Stimulated activated CD4-positive, alpha-beta T cell treated with anti-CD3 and anti-CD28 coated beads, Interleukin-1b, Interleukin-23, amount 100 ng/mL, for 1 hour (primary cell): ENCODE data around the gene VIT.
"Not testable (repeated sequence)": the region's sequence is repeated elsewhere in the genome, so short reads cannot be mapped to it uniquely, and the experiment has no call there.

ENCODE experiments used
- DNase-seq, 2 donors: peaks; one replicate each; pipeline ENCODE4 v3.0.0-alpha.2; 2020; ENCODE audit warnings: low read depth in 2 of 2

The VIT gene

DNA sequence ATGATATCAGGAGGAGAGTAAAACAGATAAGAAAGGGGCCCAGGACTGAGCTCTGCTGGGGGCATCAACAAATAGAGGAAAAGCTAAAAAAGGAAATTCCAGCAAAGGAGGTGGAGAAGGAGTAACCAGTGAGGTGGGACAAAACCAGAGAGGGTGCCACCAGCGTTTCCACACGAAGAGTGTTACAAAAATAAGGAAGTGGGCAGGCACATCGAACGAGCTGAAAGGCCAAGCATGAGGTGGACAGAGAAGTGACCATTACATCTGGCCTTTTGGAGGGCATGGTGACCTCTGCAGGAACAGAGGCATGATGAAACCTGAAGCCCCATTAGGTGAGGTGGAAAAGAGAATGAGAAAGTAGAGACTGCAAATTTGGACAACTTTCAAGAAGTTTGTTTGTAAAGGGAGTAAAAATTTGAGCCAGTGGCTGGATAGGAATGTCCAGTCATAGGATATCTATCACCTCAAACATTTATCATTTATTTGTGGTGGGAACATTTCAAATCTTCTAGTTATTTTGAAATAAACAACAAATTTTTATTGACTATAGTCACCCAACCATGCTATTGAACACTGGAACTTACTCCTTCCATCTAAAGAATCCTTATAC lies 18.4 kb upstream of the VIT start:
- DNase-seq: no peak

DNA sequence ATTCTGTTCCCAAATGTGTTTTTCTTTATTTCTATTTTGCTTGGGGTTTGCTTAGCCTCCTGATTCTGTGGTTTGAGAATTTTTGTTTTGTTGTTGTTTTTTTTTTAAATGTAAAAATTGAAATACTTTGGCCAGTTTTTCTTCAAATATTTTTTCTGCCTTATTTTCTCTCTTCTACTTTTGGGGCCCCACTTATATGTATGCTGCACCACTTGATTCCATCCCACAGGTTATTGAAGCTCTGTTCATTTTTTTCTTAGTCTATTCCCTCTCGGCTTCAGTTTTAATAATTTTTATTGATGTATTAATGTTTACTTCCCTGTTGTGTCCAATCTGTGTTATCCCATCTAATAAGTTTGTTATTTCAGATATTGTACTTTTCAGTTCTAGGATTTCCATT lies 17.7 kb upstream of the VIT start:
- no peak for DNase-seq

DNA sequence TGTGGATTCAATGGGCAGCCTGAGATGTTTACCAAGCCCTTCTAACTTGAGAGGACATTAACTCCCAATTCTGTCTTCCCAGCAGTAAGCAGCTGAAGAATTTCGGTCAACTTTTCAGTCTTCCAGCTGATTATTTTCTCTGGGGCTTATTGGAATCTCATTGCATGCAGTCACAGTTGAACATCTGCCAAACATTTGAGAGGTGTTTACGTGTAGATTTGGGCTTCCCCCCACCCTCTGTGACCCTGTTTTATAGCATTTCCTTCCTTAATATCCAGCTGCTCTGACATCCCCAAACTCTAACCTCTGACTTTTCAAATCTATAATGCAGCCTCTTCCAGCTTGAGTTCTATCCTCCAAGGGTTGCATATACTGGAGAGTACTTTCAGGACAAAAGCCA lies 16.5 kb upstream of the VIT start:
- DNase-seq: no peak

DNA sequence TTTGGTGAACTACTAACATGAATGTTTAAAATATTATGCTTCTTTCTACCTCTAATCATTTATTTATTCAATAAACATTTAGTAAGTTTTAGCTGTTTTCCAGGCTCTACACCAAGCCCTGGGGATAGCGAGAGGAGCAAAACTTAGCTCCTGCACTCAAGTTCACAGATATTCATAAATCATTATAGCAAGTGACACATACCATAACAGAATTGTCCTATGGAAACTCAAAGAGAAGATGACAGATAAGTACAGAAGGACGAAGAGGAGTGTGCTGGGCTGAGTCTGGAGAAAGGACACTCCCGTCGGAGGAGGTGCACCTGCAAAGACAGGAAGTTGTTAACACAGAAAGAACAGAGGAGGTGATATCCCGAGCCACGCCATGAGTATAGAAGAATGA lies 13.9 kb upstream of the VIT start:
- DNase-seq: no peak

DNA sequence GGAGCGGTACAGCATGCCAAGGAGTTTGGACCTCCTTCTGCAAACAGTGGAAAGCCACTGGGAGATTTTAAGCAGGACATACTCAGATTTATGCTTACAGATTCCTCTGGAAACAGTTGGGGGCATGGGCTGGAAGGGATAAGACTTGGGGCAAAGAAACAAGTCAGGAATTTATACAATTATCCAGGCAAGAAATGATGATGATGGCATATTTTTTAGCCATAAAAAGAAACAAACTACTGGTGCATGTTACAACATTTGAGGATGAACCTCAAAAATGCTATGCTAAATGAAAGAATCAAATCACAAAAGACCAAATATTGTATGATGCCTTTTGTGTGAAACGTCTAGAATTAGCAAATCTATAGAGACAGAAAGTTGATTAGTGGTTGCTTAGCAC lies 13.5 kb upstream of the VIT start:
- no peak for DNase-seq

DNA sequence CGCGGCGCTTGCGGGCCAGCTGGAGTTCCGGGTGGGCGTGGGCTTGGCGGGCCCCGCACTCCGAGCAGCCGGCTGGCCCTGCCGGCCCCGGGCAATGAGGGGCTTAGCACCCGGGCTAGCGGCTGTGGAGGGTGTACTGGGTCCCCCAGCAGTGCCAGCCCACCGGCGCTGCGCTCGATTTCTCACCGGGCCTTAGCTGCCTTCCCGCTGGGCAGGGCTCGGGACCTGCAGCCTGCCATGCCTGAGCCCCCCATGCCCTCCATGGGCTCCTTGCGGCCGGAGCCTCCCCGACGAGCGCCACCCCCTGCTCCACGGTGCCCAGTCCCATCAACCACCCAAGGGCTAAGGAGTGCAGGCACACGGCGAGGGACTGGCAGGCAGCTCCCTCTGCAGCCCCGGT lies 8.2 kb upstream of the VIT start:
- not testable (repeated sequence) for DNase-seq

DNA sequence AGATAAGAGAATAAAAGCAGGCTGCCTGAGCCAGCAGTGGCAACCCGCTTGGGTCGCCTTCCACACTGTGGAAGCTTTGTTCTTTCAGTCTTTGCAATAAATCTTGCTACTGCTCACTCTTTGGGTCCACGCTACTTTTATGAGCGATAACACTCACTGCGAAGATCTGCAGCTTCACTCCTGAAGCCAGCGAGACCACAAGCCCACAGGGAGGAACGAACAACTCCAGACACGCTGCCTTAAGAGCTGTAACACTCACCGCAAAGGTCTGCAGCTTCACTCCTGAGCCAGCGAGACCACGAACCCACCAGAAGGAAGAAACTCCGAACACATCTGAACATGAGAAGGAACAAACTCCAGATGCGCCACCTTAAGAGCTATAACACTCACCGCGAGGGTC lies 7.5 kb upstream of the VIT start:
- DNase-seq: not testable (repeated sequence)

DNA sequence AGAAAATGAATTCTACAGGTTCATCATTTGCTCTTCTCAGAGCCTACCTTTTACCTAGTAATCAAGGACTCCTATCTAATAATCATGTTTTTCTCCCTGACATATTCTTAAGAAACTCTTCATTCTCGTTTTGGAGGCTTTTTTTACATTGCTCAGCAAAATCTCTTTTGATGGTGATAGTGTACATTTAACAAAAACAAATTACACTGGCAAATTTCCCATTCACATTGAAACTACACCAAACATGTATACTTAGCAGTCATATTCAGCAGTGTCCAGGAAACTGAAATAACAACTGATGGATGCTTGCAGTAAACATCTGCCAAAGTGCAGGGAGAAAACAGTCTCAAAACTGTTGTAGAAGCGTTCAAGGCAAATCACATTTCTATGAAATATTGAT lies 4.4 kb upstream of the VIT start:
- no peak for DNase-seq

DNA sequence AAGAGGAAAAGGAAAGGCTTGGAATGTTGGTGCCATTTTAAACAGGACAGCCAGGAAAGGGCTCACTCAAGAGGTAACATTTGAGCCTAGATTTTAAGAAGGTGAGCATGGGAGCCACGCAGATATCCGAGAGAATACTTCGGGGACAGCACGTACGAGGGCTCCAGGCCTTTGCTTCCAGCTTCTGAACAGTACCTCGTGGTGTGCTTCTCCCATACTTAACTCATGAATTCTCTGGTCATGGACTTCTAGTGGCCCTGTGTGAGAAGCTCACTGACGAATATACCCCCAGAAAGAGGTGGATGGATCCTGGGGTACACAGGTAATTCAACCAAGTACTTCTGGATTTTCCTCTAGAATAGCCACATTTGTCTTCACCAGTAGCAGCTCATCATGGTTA lies 2.7 kb upstream of the VIT start:
- DNase-seq: no peak

DNA sequence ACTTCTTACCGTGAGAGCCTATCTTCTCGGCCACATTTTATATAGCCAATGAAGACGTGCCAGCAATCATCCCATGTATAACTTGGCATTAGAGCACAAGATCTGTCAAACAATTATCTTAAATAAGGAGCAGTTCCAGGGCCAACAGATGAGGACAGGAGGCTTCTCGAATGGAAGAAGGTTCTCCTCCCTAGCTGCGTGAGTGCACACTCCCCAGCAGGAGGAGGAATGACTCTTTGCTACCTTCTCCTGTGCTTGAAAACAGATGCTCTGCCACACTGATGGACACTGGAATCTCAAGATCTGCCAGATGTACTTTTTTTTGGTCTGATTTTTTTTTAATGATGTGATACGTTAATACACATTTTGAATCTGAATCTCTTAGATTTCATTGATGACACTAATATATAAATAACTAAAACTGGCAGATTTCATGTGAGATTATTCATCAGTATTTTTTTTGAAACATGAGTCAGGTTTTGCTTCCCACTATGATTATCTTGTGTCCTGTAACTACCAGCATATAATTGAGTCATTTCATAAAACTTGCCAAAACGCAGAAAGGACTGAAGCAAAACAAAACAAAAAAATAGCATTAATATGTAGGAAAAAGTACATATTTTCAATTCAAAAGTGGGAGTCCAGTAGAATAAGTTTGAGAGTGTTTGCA lies 626 bp upstream of the VIT start:
- no peak for DNase-seq

DNA sequence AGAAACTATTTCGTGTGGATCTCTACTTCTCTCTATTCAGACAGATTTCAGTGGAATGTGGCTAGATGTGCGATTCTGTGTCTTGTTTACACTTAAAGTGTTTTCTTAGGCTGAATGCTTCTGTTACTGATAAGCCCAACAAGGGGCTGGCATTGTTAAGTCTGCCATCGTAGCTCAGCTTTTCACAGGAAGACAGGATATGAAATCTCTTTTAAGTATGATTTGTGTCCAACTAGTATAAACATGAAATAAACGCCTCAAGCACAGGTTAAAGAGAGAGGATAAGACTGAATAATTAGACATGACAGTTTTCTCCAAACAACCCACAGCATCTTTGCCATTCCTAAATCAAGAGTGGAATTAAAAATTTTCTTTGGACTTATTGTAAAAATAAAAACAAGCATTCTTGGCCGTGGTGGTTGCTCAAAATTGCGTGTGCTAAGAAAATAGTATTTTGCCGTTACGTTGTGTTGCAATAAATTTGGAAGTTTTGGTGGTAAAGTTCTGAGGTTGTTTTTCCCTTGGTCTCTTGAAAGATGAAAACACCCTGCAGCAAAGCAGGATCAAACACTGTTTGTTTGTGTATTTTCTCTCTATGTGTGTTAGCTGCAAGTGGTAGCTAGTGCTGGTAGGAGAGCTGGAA lies 1.0 kb downstream of the VIT start:
- DNase-seq: no peak

DNA sequence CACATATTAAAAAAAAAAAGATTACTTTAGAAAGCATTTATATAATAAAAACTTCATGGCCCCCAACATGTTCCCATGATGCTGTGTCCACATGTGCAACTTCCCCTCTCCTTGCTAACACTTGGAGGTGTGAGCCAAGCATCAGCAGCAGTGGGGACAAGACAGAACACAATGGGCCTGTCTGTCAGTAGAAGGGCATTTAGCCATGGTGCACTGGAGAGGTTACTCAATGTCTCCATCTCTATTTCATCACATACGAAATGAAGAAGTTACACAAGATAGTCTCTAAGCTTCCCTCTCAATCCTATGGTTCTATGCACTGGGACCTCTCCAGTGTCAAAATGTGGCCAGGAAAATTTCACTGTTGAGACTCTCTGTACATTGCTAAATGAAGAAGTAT lies 2.5 kb downstream of the VIT start:
- no peak for DNase-seq

DNA sequence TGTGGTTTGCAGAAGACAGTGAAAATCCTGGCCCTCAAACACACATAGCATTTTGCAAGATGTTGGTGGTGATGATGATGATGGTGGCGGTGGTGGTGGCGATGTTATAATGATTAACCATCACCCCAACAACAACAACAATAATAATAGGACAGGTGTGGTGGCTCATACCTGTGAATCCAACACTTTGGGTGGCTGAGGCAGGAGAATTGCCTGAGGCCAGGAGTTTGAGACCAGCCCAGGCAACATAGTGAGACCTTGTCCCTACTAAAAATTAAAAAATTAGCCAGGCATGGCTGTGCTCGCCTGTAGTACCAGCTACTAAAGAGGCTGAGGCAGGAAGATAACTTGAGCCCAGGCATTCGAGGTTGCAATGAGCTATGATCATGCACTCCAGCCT lies 3.8 kb downstream of the VIT start:
- no peak for DNase-seq

DNA sequence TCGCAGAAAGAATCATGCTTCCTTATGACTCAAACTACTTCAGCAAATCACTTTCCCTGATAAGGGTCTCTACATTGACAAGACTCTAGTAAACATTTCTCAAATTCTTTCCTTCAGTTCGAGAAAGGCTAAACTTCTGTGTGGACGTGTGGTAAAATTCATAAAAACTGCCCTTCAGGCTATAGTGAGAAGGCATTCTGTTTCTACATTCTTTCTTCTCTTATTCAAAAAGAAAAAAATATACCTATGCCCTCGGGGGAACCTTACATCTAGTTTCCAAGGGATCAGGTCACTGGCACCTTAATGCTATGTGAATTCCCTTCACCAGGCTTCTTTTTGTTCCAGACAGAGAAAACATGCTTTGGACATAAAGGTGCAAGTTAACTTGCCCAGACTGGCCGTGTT lies 4.9 kb downstream of the VIT start:
- DNase-seq: no peak

DNA sequence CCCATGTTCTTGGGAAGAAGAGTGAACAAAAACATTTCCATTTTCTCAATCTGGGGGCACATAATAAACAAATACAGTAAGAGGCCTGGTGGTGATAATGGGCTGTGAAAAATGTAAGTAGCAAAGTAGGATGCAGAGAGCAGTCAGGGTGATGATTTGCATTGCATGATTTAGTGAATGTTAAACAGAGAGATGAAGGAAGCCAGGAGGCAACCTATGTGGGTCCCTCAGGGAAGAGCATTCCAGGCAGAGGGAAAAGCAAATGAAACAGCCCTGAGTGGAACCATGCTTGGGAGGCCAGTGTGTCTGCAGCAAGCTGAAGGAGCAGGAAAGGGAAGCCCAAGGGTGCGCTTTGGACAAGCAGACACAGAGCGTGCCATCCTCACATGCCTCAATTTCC lies 5.4 kb downstream of the VIT start:
- DNase-seq: no peak

DNA sequence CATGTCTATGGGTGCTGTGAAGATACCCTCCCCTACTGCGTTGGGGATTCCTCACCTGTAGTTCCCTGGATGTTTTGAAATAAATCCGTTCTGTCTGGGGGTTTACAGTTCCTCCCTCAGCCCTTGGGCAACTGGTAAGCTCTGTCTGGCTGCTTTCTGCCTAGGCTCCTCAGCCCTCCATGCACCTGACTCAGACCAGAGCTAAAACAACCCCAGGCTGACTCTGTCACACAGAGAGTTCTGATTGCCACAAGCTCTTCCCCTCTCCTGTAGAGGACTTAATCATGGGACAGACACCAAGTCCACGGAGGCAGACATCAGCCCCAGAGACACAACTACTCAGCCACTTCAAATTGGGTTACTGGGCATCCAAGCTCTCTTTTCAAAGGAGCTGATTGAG lies 6.3 kb downstream of the VIT start:
- DNase-seq: no peak

DNA sequence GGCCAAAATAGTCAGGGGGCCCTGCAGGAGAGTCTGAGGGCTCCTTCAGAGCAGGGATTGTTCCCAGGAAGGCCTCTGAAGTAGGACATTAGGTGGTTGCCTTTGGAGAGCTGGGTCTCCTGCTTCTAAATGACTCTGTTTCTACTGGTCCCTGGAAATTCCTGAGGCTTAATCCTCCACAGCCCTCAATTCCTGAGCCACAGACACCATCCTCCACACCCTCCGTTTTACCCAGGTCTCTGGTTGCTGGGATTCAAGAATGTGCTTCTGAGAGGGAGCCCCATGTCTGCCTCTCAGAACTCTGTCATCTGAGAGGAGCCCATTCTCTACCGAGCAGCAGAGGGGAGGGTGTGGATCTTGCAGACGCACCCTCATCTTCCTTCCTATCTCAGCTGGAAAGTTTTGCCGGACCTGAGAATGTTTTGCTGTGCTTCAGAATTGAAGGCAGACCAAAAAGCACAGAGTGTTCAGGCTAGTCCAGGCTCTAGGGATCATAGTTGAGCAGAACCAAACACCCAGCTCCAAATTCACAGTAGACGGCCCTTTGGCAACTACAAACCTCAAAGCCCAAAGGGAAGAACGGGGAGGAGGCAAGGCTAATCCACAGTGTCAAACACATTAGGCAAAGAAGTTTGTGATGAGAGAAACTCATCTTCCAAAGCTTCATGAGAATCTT lies 8.1 kb downstream of the VIT start:
- no peak for DNase-seq

DNA sequence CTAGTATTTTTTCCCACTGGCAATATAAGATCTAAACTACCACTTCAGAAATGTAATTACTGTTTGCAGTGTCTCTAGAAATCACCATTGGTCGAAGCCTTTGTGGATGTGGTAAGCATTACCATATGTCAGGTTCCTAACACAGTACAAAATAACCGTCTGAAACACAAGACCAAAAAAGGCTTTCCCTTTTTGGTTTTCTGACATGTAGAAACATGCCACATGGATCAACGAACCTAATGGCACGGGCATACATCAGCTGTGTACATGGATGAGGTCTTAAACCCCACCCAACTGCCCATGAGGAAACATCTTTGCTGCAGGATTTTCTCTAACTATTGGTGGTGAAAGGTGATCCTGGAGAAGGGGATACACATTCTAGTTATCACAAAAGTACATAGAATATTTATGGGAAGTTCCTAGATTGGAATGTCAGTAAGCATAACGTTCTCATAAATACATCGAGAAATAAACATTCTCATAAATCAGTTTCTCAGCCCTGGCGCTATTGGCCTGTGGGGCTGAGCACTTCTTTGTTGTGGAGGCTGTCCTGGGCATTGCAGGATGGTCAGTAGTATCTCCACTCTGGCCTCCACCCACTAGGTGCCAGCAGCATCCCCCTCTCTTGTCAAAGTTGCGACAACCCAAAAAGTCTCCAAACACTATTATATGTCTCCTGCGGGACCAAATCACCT lies 9.0 kb downstream of the VIT start:
- DNase-seq: no peak

DNA sequence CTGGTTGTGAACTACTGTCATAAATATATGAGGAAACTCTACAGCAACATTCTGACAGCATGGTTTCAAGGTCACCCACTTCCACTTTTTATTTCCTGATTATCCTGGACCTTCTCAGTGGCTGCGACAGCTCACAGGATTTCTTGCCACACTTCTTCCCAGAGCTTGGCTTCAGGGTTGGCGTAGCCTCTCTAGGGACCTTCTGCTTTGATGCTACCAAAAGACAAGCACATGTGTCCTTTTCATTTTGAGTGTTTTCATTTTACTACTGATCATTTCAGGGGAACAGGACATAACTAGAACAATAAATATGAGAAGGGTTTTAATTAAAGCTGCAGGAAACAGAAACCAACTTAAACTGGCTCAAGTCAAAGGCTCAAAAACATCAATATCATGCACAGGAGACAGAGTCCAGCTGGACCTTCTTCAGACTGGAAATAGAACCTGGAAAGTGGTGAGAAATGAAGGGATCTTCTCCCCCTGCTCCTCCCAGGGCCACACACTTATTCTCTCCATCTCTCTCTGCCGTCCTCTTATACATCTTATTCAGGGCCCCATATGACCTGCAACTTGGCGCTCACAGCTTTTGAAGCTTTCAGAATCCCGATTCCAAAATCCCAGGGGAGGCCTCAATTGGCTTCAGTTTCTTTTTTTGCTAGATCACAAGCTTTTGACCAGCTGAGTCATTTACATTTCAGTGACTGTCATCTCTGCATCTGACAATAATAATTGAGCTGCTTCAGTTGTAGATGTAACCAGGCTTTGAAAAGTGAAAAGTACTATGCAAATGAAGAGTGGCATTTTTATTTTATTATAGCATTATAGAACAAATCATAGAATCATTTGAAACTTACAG lies 9.7 kb downstream of the VIT start:
- DNase-seq: no peak

DNA sequence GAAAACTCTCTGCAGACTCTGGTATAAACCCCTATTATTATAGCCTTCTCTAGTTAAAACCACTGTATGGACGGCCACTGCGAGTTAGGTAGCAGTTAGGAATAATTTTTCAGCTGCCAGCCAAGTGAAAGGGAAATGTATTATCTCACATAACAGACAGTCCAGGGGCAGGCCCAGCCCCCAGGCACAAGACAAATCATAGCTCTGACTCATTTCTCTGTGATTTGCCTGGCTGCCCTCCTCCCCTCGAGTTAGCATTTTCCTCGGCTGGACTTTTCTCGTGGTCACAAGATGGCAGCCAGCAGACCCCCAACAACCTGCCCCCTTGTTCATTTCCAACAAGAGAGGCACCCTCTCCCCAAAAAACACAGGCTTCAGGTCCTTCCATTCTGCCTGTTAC lies 10.5 kb downstream of the VIT start:
- no peak for DNase-seq

DNA sequence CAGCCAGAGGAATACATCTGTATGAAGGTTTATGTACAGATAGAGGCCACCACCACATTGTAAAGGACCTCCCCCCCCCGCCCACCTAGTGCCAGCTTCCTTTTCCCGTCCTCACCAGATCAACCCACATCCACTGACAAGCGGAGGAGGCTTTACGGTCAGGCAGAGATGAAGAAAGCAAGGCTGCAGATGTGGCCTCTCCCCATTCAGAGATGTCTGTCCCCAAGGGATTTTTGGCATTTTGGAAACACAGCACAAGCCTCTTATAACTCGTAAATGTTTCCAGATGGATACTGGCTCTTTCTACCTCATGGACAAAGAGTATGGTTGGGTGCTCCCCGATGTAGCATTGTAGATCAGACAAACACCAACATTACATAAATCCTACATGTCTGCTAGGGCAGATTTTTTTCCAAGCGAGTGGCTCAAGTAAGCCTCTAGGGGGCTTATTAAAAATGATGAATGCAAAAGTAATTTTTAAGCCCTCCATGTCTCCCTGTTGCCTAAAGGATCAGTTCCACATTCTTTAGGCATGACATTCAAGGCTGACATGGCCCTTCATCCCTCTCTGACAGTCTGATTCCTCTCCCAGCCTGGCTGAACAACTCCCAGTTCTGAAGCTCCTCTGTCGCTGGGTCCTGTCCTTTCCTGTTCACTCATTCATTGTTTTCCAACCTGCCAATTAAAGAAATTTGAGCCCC lies 11.7 kb downstream of the VIT start:
- DNase-seq: no peak
